ENCODE measurements around the gene RNFT2.
A peak's percentile ranks its signal among the peaks of the same experiment; 100 is the strongest.
"Not testable (repeated sequence)": the region's sequence is repeated elsewhere in the genome, so short reads cannot be mapped to it uniquely, and the experiment has no call there.

The RNFT2 gene

GRCh38 chr12:116744766-116745165, 6.7 kb downstream of the RNFT2 start:
- no peak for DNase-seq (ENCODE audit: low read depth in 2 of 2)

GRCh38 chr12:116745554-116745953, 7.4 kb downstream of the RNFT2 start:
- DNase-seq (ENCODE audit: low read depth in 2 of 2), result no peak

- no peak for DNase-seq (ENCODE audit: low read depth in 2 of 2)
Observed at GRCh38 chr12:116749884-116750283, 11.8 kb downstream of the RNFT2 start.

GRCh38 chr12:116750298-116750697, 12.2 kb downstream of the RNFT2 start:
- no peak for DNase-seq (ENCODE audit: low read depth in 2 of 2)

GRCh38 chr12:116754097-116754496, 16.0 kb downstream of the RNFT2 start:
- DNase-seq (ENCODE audit: low read depth in 2 of 2), result not testable (repeated sequence)

- not testable (repeated sequence) for DNase-seq (ENCODE audit: low read depth in 2 of 2)
Observed at GRCh38 chr12:116754783-116755182, 16.7 kb downstream of the RNFT2 start.

- DNase-seq (ENCODE audit: low read depth in 2 of 2), result peak in 1 of 2 donors; percentile 17
Observed at GRCh38 chr12:116759783-116760621, 21.9 kb downstream of the RNFT2 start.

- no peak for DNase-seq (ENCODE audit: low read depth in 2 of 2)
Observed at GRCh38 chr12:116760622-116761020, 22.5 kb downstream of the RNFT2 start.

GRCh38 chr12:116761499-116761898, 23.4 kb downstream of the RNFT2 start:
- no peak for DNase-seq (ENCODE audit: low read depth in 2 of 2)

- DNase-seq (ENCODE audit: low read depth in 2 of 2), result no peak
Observed at GRCh38 chr12:116765271-116765670, 27.2 kb downstream of the RNFT2 start.

GRCh38 chr12:116766285-116766684, 28.2 kb downstream of the RNFT2 start:
- DNase-seq (ENCODE audit: low read depth in 2 of 2), result no peak

GRCh38 chr12:116766746-116767145, 28.6 kb downstream of the RNFT2 start:
- DNase-seq (ENCODE audit: low read depth in 2 of 2), result no peak

GRCh38 chr12:116771651-116772050, 33.5 kb downstream of the RNFT2 start:
- DNase-seq (ENCODE audit: low read depth in 2 of 2), result no peak

GRCh38 chr12:116773276-116773731, 35.2 kb downstream of the RNFT2 start:
- DNase-seq (ENCODE audit: low read depth in 2 of 2), result no peak

GRCh38 chr12:116774020-116774419, 35.9 kb downstream of the RNFT2 start:
- no peak for DNase-seq (ENCODE audit: low read depth in 2 of 2)

GRCh38 chr12:116777245-116777644, 39.1 kb downstream of the RNFT2 start:
- no peak for DNase-seq (ENCODE audit: low read depth in 2 of 2)

GRCh38 chr12:116779597-116779996, 41.5 kb downstream of the RNFT2 start:
- DNase-seq (ENCODE audit: low read depth in 2 of 2), result no peak

- DNase-seq (ENCODE audit: low read depth in 2 of 2), result no peak
Observed at GRCh38 chr12:116780942-116781341, 42.8 kb downstream of the RNFT2 start.

- no peak for DNase-seq (ENCODE audit: low read depth in 2 of 2)
Observed at GRCh38 chr12:116783525-116784237, 45.6 kb downstream of the RNFT2 start.

GRCh38 chr12:116784238-116784612, 46.1 kb downstream of the RNFT2 start:
- DNase-seq (ENCODE audit: low read depth in 2 of 2), result no peak

- not testable (repeated sequence) for DNase-seq (ENCODE audit: low read depth in 2 of 2)
Observed at GRCh38 chr12:116789562-116789961, 51.4 kb downstream of the RNFT2 start.

GRCh38 chr12:116790066-116790465, 52.0 kb downstream of the RNFT2 start:
- no peak for DNase-seq (ENCODE audit: low read depth in 2 of 2)

GRCh38 chr12:116792403-116792802, 54.3 kb downstream of the RNFT2 start:
- no peak for DNase-seq (ENCODE audit: low read depth in 2 of 2)

Measured in stimulated activated CD4-positive, alpha-beta T cell treated with anti-CD3 and anti-CD28 coated beads, Interleukin-4, amount 100 ng/mL, for 48 hours (primary cell).